K562 (cell line): ENCODE results near the gene AGPAT1. TPM values are rescaled to one million over a fixed set of nuclear protein-coding genes. Genes with fewer than 3 reads are reported as not detected.

Source experiments
- BRD9 ChIP-seq: fragments of 450-650 bp; IDR thresholded peaks from 2 replicates; pipeline ENCODE4 v1.6.1; 2018; ENCODE audit warnings: low read depth; ENCODE audit not compliant: partially characterized antibody
- FOSL1 ChIP-seq: fragments of 200-800 bp; sonication (Bioruptor generic); conservative IDR thresholded peaks from 2 replicates; pipeline ENCODE4 v1.6.1; 2016; ENCODE audit warnings: missing genetic modification characterization, missing compliant biosample characterization
- JUND ChIP-seq, 2 experiments: IDR thresholded peaks; 2 replicates in 1 of 2; 3 replicates in 1 of 2; pipeline ENCODE4 v1.6.1; 2011; ENCODE audit warnings: borderline replicate concordance in 2 of 2, low read depth in 2 of 2, low read length in 2 of 2, improper control_type of control experiment in 1 of 2, missing biosample characterization in 1 of 2, missing genetic modification characterization in 1 of 2, missing genetic modification reagents in 1 of 2
- MAZ ChIP-seq, 2 experiments: fragments of 450-650 bp in 1 of 2; sonication (generic) in 1 of 2; formaldehyde crosslinking; IDR thresholded peaks in 1 of 2; conservative IDR thresholded peaks in 1 of 2; 2 replicates each; pipeline versions ENCODE4 v1.4.0 to v1.5.0; 2020; ENCODE audit warnings: mild to moderate bottlenecking in 1 of 2, missing genetic modification reagents in 1 of 2
- PML ChIP-seq: IDR thresholded peaks from 2 replicates; pipeline ENCODE4 v1.6.1; 2012; ENCODE audit warnings: low read length, inconsistent platforms
- POLR2AphosphoS5 ChIP-seq: IDR thresholded peaks from 2 replicates; pipeline ENCODE4 v1.6.1; 2011; ENCODE audit warnings: mild to moderate bottlenecking, low read depth, low read length, moderate library complexity; ENCODE audit not compliant: control insufficient read depth, insufficient read depth
- POU5F1 ChIP-seq: fragments of 150-350 bp; IDR thresholded peaks from 2 replicates; pipeline ENCODE4 v1.6.1; 2014; ENCODE audit warnings: borderline replicate concordance, low read length, low read depth, mild to moderate bottlenecking; ENCODE audit not compliant: partially characterized antibody
- TAL1 ChIP-seq: fragments of 450-650 bp; IDR thresholded peaks from 2 replicates; pipeline ENCODE4 v1.6.1; 2016; ENCODE audit warnings: mild to moderate bottlenecking
- TRIM25 ChIP-seq: fragments of 450-650 bp; IDR thresholded peaks from 2 replicates; pipeline ENCODE4 v1.7.0; 2016; ENCODE audit warnings: borderline replicate concordance
- ZNF232 ChIP-seq: sonication (generic); formaldehyde crosslinking; IDR thresholded peaks from 2 replicates; pipeline ENCODE4 v1.8.0; 2022; ENCODE audit warnings: mild to moderate bottlenecking, missing genetic modification reagents
- ZNF239 ChIP-seq: fragments of 250-450 bp; sonication (Bioruptor Pico); IDR thresholded peaks from 2 replicates; pipeline ENCODE4 v1.4.0; 2020; ENCODE audit warnings: mild to moderate bottlenecking
- ZNF444 ChIP-seq: fragments of 250-450 bp; sonication (Bioruptor Pico); IDR thresholded peaks from 2 replicates; pipeline ENCODE4 v1.4.0; 2020; ENCODE audit warnings: mild to moderate bottlenecking, moderate library complexity
- polyA plus RNA-seq, 8 experiments: library from polyadenylated mRNA; depleted of rRNA in 4 of 8; stranded (reverse) in 5 of 8; unstranded in 3 of 8; fragments of >200 nt; fragmentation: Nextera tagmentation in 2 of 8; fragmentation: Illumina TruSeq in 1 of 8; extraction: Ambion mirVana in 2 of 8; extraction: Trizol in 1 of 8; gene quantifications; 2 replicates each; pipeline versions ENCODE4 v1.2.1 to v1.2.3, GENCODE V29; 2011 to 2014; ENCODE audit warnings: inconsistent platforms in 1 of 8, missing spikeins in 1 of 8
- total RNA-seq, 7 experiments: library from RNA; depleted of rRNA in 6 of 7; stranded (reverse); fragments of >200 nt in 6 of 7; fragmentation: Illumina TruSeq in 2 of 7; extraction: Trizol in 2 of 7; gene quantifications; 2 replicates each; pipeline versions ENCODE4 v1.2.1 to v1.2.3, GENCODE V29; 2011 to 2021; ENCODE audit warnings: low replicate concordance in 1 of 7
- TF ChIP-seq, protein P1 (sequence below): sonication (generic); formaldehyde crosslinking; IDR thresholded peaks from 2 replicates; pipeline ENCODE4 v1.8.1; 2022; ENCODE audit warnings: missing genetic modification reagents
- TF ChIP-seq, protein P2 (sequence below): IDR thresholded peaks from 2 replicates; pipeline ENCODE4 v1.6.1; 2011; ENCODE audit not compliant: insufficient read length; ENCODE audit errors: extremely low read depth
- TF ChIP-seq, protein P3 (sequence below): sonication (generic); formaldehyde crosslinking; IDR thresholded peaks from 2 replicates; pipeline ENCODE4 v1.8.0; 2022; ENCODE audit warnings: mild to moderate bottlenecking, missing genetic modification reagents, borderline replicate concordance
- TF ChIP-seq, protein P4 (sequence below), 2 experiments: IDR thresholded peaks; 2 replicates each; pipeline ENCODE4 v1.6.1; 2011; ENCODE audit warnings: borderline replicate concordance in 1 of 2, control low read depth in 1 of 2, low read depth in 1 of 2, low read length in 1 of 2, mild to moderate bottlenecking in 1 of 2, mixed read lengths in 1 of 2, moderate library complexity in 1 of 2; ENCODE audit not compliant: insufficient read depth in 1 of 2, insufficient read length in 1 of 2, poor library complexity in 1 of 2, severe bottlenecking in 1 of 2; ENCODE audit errors: extremely low read depth in 1 of 2

AGPAT1 gene
- total and polyA plus RNA-seq, 9 of the 15 experiments (the other 6 are each of a cell fraction or from before 2014, with no cell fraction given) = 37.9 to 176 (median 69.4) TPM

- TF ChIP-seq MAZ (CRISPR knock-in tag; conservative IDR thresholded peaks at IDR 0.05 in 1 of 2, IDR thresholded peaks at IDR 0.05 in 1 of 2) (0 out of 4 replicates have a peak, but pooled peaks of 1 of the 2 experiments have one; percentile 51), ZNF232 (CRISPR knock-in tag) (no peak), TAL1 (no peak), TRIM25 (no peak), ZNF444 (CRISPR knock-in tag) (no peak), BRD9 (no peak), JUND (IDR thresholded peaks at IDR 0.05; ENCODE audit: borderline replicate concordance, low read depth, low read length) (no peak), JUND (tag; IDR thresholded peaks at IDR 0.05; ENCODE audit: borderline replicate concordance, low read depth, low read length) (no peak), POU5F1 (no peak), POLR2AphosphoS5 (peak; percentile 59; the same call in 1 of the 2 replicates), FOSL1 (tag) (no peak), PML (peak; percentile 40; the same call in 1 of the 2 replicates), ZNF239 (peak; percentile 16; the same call in 1 of the 2 replicates)
- TF ChIP-seq, protein P1, sequence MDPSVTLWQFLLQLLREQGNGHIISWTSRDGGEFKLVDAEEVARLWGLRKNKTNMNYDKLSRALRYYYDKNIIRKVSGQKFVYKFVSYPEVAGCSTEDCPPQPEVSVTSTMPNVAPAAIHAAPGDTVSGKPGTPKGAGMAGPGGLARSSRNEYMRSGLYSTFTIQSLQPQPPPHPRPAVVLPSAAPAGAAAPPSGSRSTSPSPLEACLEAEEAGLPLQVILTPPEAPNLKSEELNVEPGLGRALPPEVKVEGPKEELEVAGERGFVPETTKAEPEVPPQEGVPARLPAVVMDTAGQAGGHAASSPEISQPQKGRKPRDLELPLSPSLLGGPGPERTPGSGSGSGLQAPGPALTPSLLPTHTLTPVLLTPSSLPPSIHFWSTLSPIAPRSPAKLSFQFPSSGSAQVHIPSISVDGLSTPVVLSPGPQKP (CRISPR knock-in tag) = no peak
- TF ChIP-seq, protein P2, sequence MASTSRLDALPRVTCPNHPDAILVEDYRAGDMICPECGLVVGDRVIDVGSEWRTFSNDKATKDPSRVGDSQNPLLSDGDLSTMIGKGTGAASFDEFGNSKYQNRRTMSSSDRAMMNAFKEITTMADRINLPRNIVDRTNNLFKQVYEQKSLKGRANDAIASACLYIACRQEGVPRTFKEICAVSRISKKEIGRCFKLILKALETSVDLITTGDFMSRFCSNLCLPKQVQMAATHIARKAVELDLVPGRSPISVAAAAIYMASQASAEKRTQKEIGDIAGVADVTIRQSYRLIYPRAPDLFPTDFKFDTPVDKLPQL = no peak
- TF ChIP-seq, protein P3, sequence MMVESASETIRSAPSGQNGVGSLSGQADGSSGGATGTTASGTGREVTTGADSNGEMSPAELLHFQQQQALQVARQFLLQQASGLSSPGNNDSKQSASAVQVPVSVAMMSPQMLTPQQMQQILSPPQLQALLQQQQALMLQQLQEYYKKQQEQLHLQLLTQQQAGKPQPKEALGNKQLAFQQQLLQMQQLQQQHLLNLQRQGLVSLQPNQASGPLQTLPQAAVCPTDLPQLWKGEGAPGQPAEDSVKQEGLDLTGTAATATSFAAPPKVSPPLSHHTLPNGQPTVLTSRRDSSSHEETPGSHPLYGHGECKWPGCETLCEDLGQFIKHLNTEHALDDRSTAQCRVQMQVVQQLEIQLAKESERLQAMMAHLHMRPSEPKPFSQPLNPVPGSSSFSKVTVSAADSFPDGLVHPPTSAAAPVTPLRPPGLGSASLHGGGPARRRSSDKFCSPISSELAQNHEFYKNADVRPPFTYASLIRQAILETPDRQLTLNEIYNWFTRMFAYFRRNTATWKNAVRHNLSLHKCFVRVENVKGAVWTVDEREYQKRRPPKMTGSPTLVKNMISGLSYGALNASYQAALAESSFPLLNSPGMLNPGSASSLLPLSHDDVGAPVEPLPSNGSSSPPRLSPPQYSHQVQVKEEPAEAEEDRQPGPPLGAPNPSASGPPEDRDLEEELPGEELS (CRISPR knock-in tag) = no peak
- TF ChIP-seq, protein P4, sequence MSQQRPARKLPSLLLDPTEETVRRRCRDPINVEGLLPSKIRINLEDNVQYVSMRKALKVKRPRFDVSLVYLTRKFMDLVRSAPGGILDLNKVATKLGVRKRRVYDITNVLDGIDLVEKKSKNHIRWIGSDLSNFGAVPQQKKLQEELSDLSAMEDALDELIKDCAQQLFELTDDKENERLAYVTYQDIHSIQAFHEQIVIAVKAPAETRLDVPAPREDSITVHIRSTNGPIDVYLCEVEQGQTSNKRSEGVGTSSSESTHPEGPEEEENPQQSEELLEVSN (IDR thresholded peaks at IDR 0.05; ENCODE audit: borderline replicate concordance in 1 of 2, extremely low read depth in 1 of 2, insufficient read depth in 1 of 2, insufficient read length in 1 of 2, low read depth in 1 of 2, low read length in 1 of 2, poor library complexity in 1 of 2, severe bottlenecking in 1 of 2) = no peak
Measured at GRCh38 chr6:32184084-32184640, 8.3 kb upstream of the AGPAT1 start, which contains the start of gene AGER (continued).
